Astrocyte of the cerebellum (primary cell): ENCODE data around the gene GSTO1.
A peak's percentile ranks its signal among the peaks of the same experiment; 100 is the strongest.

Experiments used
- DNase-seq: peaks from one replicate; pipeline ENCODE4 v3.0.0-alpha.2; 2011; ENCODE audit warnings: low read depth
- H3K4me3 ChIP-seq: 2 replicates; pipeline ENCODE4 v1.5.1; 2011; ENCODE audit warnings: mild to moderate bottlenecking, low read depth, low read length, moderate library complexity
- in situ Hi-C: cut with HindIII; loops from 2 replicates; pipeline ENCODE4 v1.10.0; 2017; ENCODE audit warnings: low sequenced_read_pairs
- TF ChIP-seq, protein P1 (sequence below): IDR thresholded peaks from 2 replicates; pipeline ENCODE4 v1.5.1; 2012; ENCODE audit warnings: low read length, low read depth, moderate library complexity, mild to moderate bottlenecking; ENCODE audit errors: missing control alignments

Gene GSTO1

GRCh38 chr10:104300736-104301292 lies 46.1 kb downstream of the GSTO1 start:
- peak; percentile 86 for DNase-seq
- no peak overlapping the region for H3K4me3 ChIP-seq

DNA sequence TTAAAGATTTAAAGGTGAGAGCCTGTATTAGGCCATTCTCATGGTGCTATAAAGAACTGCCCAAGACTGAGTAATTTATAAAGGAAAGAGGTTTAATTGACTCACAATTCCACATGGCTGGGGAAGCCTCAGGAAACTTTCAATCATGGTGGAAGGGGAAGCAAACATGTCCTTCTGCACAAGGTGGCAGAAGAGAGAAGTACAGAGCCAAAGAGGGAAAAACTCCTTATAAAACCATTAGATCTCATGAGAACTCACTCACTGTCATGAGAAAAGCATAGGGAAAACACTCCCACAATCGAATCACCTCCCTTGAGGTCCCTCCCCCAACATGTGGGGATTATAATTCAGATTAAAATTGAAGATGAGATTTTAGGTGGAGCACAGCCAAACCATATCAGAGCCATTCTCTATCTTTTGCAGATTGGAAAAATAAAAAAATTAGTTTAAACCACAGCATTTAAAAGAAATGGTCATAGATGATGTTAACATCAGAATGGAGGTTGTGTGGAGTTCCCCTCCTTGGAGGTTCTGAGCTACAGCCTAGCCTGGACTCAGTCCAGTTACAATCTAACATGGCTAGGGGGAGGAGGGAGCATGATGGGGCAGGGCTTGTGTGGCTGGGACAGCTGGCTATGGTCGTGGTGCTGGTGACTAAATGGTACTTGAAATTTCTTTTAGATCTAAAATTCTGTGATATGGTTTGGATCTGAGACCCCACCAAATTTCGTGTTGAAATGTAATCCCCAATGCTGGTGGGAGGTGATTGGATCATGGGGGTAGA lies 47.4 kb downstream of the GSTO1 start:
- TF ChIP-seq, protein P1, sequence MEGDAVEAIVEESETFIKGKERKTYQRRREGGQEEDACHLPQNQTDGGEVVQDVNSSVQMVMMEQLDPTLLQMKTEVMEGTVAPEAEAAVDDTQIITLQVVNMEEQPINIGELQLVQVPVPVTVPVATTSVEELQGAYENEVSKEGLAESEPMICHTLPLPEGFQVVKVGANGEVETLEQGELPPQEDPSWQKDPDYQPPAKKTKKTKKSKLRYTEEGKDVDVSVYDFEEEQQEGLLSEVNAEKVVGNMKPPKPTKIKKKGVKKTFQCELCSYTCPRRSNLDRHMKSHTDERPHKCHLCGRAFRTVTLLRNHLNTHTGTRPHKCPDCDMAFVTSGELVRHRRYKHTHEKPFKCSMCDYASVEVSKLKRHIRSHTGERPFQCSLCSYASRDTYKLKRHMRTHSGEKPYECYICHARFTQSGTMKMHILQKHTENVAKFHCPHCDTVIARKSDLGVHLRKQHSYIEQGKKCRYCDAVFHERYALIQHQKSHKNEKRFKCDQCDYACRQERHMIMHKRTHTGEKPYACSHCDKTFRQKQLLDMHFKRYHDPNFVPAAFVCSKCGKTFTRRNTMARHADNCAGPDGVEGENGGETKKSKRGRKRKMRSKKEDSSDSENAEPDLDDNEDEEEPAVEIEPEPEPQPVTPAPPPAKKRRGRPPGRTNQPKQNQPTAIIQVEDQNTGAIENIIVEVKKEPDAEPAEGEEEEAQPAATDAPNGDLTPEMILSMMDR: no peak
- in situ Hi-C loops: loop anchor here (5.0 kb wide), 1 partner anchor 40 kb away; no protein-coding TSS in a partner anchor
- no peak for DNase-seq
- no peak overlapping the region for H3K4me3 ChIP-seq

More at GRCh38 chr10:104300736-104301292, 46.1 kb downstream of the GSTO1 start:
- TF ChIP-seq, protein P1: no peak
- in situ Hi-C loops: loop anchor here (5.0 kb wide), 1 partner anchor 41 kb away; no protein-coding TSS in a partner anchor

DNA sequence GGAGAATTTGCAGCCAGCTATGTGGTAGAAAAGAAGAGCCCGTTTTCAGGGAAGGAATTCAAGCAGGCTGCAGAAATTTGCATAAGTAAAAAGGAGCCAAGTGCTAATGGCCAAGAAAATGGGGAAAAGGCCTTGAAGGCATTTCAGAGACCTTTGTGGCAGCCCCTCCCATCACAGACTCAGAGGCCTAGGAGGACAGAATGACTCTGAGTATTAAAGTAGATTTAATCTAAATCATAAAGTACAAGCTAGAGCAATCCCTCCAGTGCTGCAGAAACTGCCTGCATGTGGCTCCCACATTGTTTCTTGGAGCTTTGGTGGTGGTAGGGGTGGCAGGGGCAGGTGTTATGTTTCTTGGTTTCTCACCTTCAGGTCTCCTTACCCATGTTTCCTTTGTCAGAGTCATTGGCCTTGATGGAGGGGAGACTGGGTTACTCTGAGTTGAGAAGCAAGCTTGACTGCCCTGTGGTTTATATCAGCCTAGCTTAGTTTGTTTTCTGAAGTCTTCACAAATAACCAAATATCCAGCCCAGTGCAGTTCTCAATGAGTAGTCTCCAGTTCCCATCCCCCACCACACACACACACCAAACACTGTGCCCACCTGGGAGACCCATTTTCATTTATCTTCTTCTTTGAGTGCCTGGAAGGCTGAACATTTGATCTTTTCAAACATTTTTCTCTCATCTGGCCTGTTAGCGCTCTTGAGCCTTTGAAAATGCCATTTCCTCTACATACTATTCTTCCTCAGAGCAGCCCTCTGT lies 49.1 kb downstream of the GSTO1 start:
- no peak for DNase-seq
- TF ChIP-seq, protein P1: no peak
- no peak overlapping the region for H3K4me3 ChIP-seq
- in situ Hi-C loops: loop anchor here (5.0 kb wide), 1 partner anchor 39 kb away; no protein-coding TSS in a partner anchor

DNA sequence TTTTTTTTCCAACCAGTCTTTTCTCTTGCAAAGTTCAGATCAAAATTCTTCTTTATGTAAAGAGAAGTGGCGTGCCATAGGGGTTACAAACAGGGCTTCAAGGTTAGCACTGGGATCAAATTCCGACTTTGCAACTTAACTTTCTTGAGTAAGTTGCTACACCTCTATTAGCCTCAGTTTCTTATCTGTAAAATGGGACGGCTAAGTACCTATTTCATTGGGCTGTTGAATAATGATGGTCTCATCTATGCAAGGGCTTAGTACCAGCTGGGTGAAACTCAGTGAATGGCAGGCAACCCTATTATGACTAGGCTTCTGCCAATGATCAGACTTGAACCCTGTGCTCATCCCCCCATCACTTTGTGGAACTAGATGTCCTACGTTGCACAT lies 49.7 kb downstream of the GSTO1 start:
- DNase-seq: no peak
- in situ Hi-C loops: loop anchor here (5.0 kb wide), 1 partner anchor 38 kb away; no protein-coding TSS in a partner anchor
- TF ChIP-seq, protein P1: no peak

GRCh38 chr10:104304927-104305326 lies 50.2 kb downstream of the GSTO1 start:
- no peak overlapping the region for H3K4me3 ChIP-seq
- in situ Hi-C loops: loop anchor here (5.0 kb wide), 1 partner anchor 37 kb away; no protein-coding TSS in a partner anchor
- no peak for DNase-seq
- TF ChIP-seq, protein P1: no peak

More for the DNA sequence above, 49.7 kb downstream of the GSTO1 start:
- no peak overlapping the region for H3K4me3 ChIP-seq

DNA sequence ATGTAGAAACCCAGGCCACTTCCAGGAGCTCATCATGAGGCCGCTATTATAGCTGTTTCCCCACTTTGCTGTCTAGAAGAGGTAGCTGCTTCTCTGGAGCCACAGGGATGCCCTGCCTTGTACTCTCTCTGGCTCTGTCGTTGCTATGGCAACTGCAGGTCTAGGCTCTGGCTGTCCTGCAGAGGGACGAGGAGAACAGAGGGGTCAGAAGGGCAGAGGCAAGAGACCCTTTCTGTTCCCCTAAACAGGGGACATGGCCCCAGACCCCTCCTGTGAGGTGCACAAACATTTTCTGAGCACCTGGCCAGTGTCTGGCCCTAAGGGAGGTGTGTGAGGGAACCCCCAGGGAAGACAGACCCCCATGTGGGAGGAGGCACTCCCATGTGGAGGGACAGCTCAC lies 52.2 kb downstream of the GSTO1 start:
- no peak for DNase-seq
- in situ Hi-C loops: no loop called here
- TF ChIP-seq, protein P1: no peak
- no peak overlapping the region for H3K4me3 ChIP-seq
